Amygdala (tissue), 56 donors: ENCODE data around the gene KLHL25.
"Not testable (repeated sequence)": the region's sequence is repeated elsewhere in the genome, so short reads cannot be mapped to it uniquely, and the experiment has no call there.

ENCODE experiments used
- DNase-seq, 56 donors: peaks; one replicate each; lab custom pipeline; 2025; lab: John Stamatoyannopoulos, UW

The KLHL25 gene

GRCh38 chr15:85794598-85795336, at the start of gene KLHL25:
Gene KLHL25 (minus strand): TSS chr15:85794925. CDS start chr15:85769810, 25,115 bp downstream.
- peak; percentile 38 to 97 (median 91) for DNase-seq

- DNase-seq = no peak
These were observed 46.1 kb upstream of the KLHL25 start for GRCh38 chr15:85840802-85841152.

- DNase-seq = peak in 47 of 56 donors; percentile 16 to 80 (median 47)
These were observed 45.5 kb upstream of the KLHL25 start for GRCh38 chr15:85840079-85840801.

- DNase-seq = no peak
These were observed 44.9 kb upstream of the KLHL25 start for GRCh38 chr15:85839643-85840042.

- no peak for DNase-seq
These were observed 43.9 kb upstream of the KLHL25 start for GRCh38 chr15:85838655-85839054.

- DNase-seq = no peak
These were observed 43.2 kb upstream of the KLHL25 start for GRCh38 chr15:85837881-85838280.

GRCh38 chr15:85837011-85837433, 42.3 kb upstream of the KLHL25 start:
- DNase-seq = no peak

- no peak for DNase-seq
These were observed 39.9 kb upstream of the KLHL25 start for GRCh38 chr15:85834651-85835050.

GRCh38 chr15:85832394-85832793, 37.7 kb upstream of the KLHL25 start:
- DNase-seq = no peak

- peak in 36 of 56 donors; percentile 3 to 69 (median 25) for DNase-seq
These were observed 36.8 kb upstream of the KLHL25 start for GRCh38 chr15:85831415-85832113.

- not testable (repeated sequence) for DNase-seq
These were observed 35.0 kb upstream of the KLHL25 start for GRCh38 chr15:85829754-85830153.

- no peak for DNase-seq
These were observed 34.1 kb upstream of the KLHL25 start for GRCh38 chr15:85828874-85829273.

- no peak for DNase-seq
These were observed 33.4 kb upstream of the KLHL25 start for GRCh38 chr15:85828126-85828525.

GRCh38 chr15:85826756-85827515, 32.2 kb upstream of the KLHL25 start:
- no peak for DNase-seq

- peak in 1 of 56 donors; percentile 5 for DNase-seq
These were observed 31.0 kb upstream of the KLHL25 start for GRCh38 chr15:85825719-85826118.

- DNase-seq = no peak
These were observed 30.4 kb upstream of the KLHL25 start for GRCh38 chr15:85825118-85825517.

- peak in 1 of 56 donors; percentile 6 for DNase-seq
These were observed 26.8 kb upstream of the KLHL25 start for GRCh38 chr15:85821545-85821944.

GRCh38 chr15:85819938-85820337, 25.2 kb upstream of the KLHL25 start:
- no peak for DNase-seq

GRCh38 chr15:85813234-85813633, 18.5 kb upstream of the KLHL25 start:
- no peak for DNase-seq

- no peak for DNase-seq
These were observed 15.3 kb upstream of the KLHL25 start for GRCh38 chr15:85810075-85810474.

- no peak for DNase-seq
These were observed 10.7 kb upstream of the KLHL25 start for GRCh38 chr15:85805420-85805819.
